ENCODE data around the gene GALNT17. TPM values are rescaled to one million over a fixed set of nuclear protein-coding genes. Genes with fewer than 3 reads are reported as not detected.
A peak's percentile ranks its signal among the peaks of the same experiment; 100 is the strongest.

The GALNT17 gene
- total and polyA plus RNA-seq, 2 experiments from 2014 or later: 11.1 to 65.6 TPM

GRCh38 chr7:71497256-71497946, 365.5 kb downstream of the GALNT17 start:
- H3K36me3 Mint-ChIP-seq (ENCODE audit: low read depth): peaks cover 30% of the 10 kb centered on the region

More at GRCh38 chr7:71497256-71497946, 365.5 kb downstream of the GALNT17 start:
- no peaks in the 10 kb centered on the region for H3K79me2 ChIP-seq (replicated peaks; ENCODE audit: insufficient read depth)
- H3K27ac ChIP-seq (ENCODE audit: low read depth): no peak overlapping the region
- Mint-ChIP-seq H3K4me3 (no peak overlapping the region), H3K27me3 (ENCODE audit: insufficient read depth, low read depth, poor library complexity) (peaks cover 8% of the 10 kb centered on the region), H3K9me3 (no peaks in the 10 kb centered on the region; the same call in none of the 3 replicates), H3K27ac (no peak overlapping the region), H3K4me1 (peaks cover 20% of the 10 kb centered on the region)
- peak overlapping the region; percentile 64 for H3K4me2 ChIP-seq
- H3K36me3 ChIP-seq (ENCODE audit: insufficient read depth): no peaks in the 10 kb centered on the region; the same call in 1 of the 2 replicates
- H3K4me3 ChIP-seq: no peak overlapping the region
- TF ChIP-seq, protein P1, sequence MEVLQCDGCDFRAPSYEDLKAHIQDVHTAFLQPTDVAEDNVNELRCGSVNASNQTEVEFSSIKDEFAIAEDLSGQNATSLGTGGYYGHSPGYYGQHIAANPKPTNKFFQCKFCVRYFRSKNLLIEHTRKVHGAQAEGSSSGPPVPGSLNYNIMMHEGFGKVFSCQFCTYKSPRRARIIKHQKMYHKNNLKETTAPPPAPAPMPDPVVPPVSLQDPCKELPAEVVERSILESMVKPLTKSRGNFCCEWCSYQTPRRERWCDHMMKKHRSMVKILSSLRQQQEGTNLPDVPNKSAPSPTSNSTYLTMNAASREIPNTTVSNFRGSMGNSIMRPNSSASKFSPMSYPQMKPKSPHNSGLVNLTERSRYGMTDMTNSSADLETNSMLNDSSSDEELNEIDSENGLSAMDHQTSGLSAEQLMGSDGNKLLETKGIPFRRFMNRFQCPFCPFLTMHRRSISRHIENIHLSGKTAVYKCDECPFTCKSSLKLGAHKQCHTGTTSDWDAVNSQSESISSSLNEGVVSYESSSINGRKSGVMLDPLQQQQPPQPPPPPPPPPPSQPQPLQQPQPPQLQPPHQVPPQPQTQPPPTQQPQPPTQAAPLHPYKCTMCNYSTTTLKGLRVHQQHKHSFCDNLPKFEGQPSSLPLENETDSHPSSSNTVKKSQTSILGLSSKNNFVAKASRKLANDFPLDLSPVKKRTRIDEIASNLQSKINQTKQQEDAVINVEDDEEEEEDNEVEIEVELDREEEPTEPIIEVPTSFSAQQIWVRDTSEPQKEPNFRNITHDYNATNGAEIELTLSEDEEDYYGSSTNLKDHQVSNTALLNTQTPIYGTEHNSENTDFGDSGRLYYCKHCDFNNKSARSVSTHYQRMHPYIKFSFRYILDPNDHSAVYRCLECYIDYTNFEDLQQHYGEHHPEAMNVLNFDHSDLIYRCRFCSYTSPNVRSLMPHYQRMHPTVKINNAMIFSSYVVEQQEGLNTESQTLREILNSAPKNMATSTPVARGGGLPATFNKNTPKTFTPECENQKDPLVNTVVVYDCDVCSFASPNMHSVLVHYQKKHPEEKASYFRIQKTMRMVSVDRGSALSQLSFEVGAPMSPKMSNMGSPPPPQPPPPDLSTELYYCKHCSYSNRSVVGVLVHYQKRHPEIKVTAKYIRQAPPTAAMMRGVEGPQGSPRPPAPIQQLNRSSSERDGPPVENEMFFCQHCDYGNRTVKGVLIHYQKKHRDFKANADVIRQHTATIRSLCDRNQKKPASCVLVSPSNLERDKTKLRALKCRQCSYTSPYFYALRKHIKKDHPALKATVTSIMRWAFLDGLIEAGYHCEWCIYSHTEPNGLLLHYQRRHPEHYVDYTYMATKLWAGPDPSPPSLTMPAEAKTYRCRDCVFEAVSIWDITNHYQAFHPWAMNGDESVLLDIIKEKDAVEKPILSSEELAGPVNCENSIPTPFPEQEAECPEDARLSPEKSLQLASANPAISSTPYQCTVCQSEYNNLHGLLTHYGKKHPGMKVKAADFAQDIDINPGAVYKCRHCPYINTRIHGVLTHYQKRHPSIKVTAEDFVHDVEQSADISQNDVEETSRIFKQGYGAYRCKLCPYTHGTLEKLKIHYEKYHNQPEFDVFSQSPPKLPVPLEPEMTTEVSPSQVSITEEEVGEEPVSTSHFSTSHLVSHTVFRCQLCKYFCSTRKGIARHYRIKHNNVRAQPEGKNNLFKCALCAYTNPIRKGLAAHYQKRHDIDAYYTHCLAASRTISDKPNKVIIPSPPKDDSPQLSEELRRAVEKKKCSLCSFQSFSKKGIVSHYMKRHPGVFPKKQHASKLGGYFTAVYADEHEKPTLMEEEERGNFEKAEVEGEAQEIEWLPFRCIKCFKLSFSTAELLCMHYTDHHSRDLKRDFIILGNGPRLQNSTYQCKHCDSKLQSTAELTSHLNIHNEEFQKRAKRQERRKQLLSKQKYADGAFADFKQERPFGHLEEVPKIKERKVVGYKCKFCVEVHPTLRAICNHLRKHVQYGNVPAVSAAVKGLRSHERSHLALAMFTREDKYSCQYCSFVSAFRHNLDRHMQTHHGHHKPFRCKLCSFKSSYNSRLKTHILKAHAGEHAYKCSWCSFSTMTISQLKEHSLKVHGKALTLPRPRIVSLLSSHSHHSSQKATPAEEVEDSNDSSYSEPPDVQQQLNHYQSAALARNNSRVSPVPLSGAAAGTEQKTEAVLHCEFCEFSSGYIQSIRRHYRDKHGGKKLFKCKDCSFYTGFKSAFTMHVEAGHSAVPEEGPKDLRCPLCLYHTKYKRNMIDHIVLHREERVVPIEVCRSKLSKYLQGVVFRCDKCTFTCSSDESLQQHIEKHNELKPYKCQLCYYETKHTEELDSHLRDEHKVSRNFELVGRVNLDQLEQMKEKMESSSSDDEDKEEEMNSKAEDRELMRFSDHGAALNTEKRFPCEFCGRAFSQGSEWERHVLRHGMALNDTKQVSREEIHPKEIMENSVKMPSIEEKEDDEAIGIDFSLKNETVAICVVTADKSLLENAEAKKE (CRISPR knock-in tag; IDR thresholded peaks at IDR 0.05): no peak
- TF ChIP-seq JUNB (IDR thresholded peaks at IDR 0.05; ENCODE audit: unreplicated experiment) (no peak), EZH2 (IDR thresholded peaks at IDR 0.05; ENCODE audit: low read depth, unreplicated experiment) (no peak), ZNF331 (CRISPR knock-in tag; IDR thresholded peaks at IDR 0.05; ENCODE audit: low read depth) (no peak), NANOG (IDR thresholded peaks at IDR 0.05; ENCODE audit: borderline replicate concordance) (no peak), EZH2phosphoT487 (IDR thresholded peaks at IDR 0.05; ENCODE audit: unreplicated experiment) (no peak), ZNF114 (CRISPR knock-in tag; IDR thresholded peaks at IDR 0.05) (no peak), STAT1 (IDR thresholded peaks at IDR 0.05; ENCODE audit: unreplicated experiment) (no peak), POLR2AphosphoS5 (IDR thresholded peaks at IDR 0.05; ENCODE audit: low read depth) (no peak), CREB1 (CRISPR knock-in tag; IDR thresholded peaks at IDR 0.05; ENCODE audit: low read depth) (no peak)
- TF ChIP-seq, protein P2, sequence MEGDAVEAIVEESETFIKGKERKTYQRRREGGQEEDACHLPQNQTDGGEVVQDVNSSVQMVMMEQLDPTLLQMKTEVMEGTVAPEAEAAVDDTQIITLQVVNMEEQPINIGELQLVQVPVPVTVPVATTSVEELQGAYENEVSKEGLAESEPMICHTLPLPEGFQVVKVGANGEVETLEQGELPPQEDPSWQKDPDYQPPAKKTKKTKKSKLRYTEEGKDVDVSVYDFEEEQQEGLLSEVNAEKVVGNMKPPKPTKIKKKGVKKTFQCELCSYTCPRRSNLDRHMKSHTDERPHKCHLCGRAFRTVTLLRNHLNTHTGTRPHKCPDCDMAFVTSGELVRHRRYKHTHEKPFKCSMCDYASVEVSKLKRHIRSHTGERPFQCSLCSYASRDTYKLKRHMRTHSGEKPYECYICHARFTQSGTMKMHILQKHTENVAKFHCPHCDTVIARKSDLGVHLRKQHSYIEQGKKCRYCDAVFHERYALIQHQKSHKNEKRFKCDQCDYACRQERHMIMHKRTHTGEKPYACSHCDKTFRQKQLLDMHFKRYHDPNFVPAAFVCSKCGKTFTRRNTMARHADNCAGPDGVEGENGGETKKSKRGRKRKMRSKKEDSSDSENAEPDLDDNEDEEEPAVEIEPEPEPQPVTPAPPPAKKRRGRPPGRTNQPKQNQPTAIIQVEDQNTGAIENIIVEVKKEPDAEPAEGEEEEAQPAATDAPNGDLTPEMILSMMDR (conservative IDR thresholded peaks at IDR 0.05; ENCODE audit: low read depth in 2 of 2): no peak
- TF ChIP-seq, protein P3, sequence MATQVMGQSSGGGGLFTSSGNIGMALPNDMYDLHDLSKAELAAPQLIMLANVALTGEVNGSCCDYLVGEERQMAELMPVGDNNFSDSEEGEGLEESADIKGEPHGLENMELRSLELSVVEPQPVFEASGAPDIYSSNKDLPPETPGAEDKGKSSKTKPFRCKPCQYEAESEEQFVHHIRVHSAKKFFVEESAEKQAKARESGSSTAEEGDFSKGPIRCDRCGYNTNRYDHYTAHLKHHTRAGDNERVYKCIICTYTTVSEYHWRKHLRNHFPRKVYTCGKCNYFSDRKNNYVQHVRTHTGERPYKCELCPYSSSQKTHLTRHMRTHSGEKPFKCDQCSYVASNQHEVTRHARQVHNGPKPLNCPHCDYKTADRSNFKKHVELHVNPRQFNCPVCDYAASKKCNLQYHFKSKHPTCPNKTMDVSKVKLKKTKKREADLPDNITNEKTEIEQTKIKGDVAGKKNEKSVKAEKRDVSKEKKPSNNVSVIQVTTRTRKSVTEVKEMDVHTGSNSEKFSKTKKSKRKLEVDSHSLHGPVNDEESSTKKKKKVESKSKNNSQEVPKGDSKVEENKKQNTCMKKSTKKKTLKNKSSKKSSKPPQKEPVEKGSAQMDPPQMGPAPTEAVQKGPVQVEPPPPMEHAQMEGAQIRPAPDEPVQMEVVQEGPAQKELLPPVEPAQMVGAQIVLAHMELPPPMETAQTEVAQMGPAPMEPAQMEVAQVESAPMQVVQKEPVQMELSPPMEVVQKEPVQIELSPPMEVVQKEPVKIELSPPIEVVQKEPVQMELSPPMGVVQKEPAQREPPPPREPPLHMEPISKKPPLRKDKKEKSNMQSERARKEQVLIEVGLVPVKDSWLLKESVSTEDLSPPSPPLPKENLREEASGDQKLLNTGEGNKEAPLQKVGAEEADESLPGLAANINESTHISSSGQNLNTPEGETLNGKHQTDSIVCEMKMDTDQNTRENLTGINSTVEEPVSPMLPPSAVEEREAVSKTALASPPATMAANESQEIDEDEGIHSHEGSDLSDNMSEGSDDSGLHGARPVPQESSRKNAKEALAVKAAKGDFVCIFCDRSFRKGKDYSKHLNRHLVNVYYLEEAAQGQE (IDR thresholded peaks at IDR 0.05; ENCODE audit: unreplicated experiment): no peak
- TF ChIP-seq, protein P4, sequence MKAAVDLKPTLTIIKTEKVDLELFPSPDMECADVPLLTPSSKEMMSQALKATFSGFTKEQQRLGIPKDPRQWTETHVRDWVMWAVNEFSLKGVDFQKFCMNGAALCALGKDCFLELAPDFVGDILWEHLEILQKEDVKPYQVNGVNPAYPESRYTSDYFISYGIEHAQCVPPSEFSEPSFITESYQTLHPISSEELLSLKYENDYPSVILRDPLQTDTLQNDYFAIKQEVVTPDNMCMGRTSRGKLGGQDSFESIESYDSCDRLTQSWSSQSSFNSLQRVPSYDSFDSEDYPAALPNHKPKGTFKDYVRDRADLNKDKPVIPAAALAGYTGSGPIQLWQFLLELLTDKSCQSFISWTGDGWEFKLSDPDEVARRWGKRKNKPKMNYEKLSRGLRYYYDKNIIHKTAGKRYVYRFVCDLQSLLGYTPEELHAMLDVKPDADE (IDR thresholded peaks at IDR 0.05): no peak
- DNase-seq (ENCODE audit: low spot score): no peak
- H3F3A ChIP-seq (replicated peaks; ENCODE audit: low read depth): no peaks in the 10 kb centered on the region
- 0 out of 2 replicates have a peak, but pooled peaks cover 6% of the 10 kb centered on the region for H3K9me2 ChIP-seq (ENCODE audit: insufficient read depth)
- H4K20me1 ChIP-seq (replicated peaks; ENCODE audit: insufficient read depth): no peaks in the 10 kb centered on the region
- peaks cover 21% of the 10 kb centered on the region for H3K4me1 ChIP-seq (ENCODE audit: insufficient read depth)
- ATAC-seq: no peak
- H2AFZ ChIP-seq: no peak overlapping the region
- no peaks in the 10 kb centered on the region for H3K27me3 ChIP-seq (ENCODE audit: insufficient read depth)

All from GM23338 (cell line).